ENCODE measurements around the gene GNAO1. TPM values are rescaled to one million over a fixed set of nuclear protein-coding genes. Genes with fewer than 3 reads are reported as not detected.

Gene GNAO1
- total RNA-seq, 1 experiment from 2014 or later = not detected

GRCh38 chr16:56257666-56258342 lies 66.5 kb downstream of the GNAO1 start:
- intact Hi-C loops (cut with micrococcal nuclease; ENCODE audit: unreplicated experiment) = no loop called here
- no peaks in the 10 kb centered on the region for H3K36me3 Mint-ChIP-seq (ENCODE audit: insufficient read depth, unreplicated experiment)
- H3K4me3 Mint-ChIP-seq (ENCODE audit: low read depth, unreplicated experiment) = no peak overlapping the region
- CTCF ChIA-PET = no interaction called here
- H3K4me1 Mint-ChIP-seq (ENCODE audit: low read depth, unreplicated experiment) = no peaks in the 10 kb centered on the region
- no TSS peak for BruUV-seq (replicated peaks)
- no peak for TF ChIP-seq CTCF (IDR thresholded peaks at IDR 0.05; ENCODE audit: unreplicated experiment)
- DNase-seq = no peak
- H3K9me3 Mint-ChIP-seq (ENCODE audit: low read depth, unreplicated experiment) = no peaks in the 10 kb centered on the region
- no peak overlapping the region for H3K27ac Mint-ChIP-seq (ENCODE audit: unreplicated experiment)
- H3K27me3 Mint-ChIP-seq (ENCODE audit: unreplicated experiment) = peaks cover 95% of the 10 kb centered on the region

GRCh38 chr16:56258508-56259424 lies 67.5 kb downstream of the GNAO1 start:
- intact Hi-C loops (cut with micrococcal nuclease; ENCODE audit: unreplicated experiment) = no loop called here
- no TSS peak for BruUV-seq (replicated peaks)
- no peaks in the 10 kb centered on the region for H3K4me1 Mint-ChIP-seq (ENCODE audit: low read depth, unreplicated experiment)
- H3K27ac Mint-ChIP-seq (ENCODE audit: unreplicated experiment) = no peak overlapping the region
- H3K4me3 Mint-ChIP-seq (ENCODE audit: low read depth, unreplicated experiment) = no peak overlapping the region
- CTCF ChIA-PET = no interaction called here
- H3K36me3 Mint-ChIP-seq (ENCODE audit: insufficient read depth, unreplicated experiment) = no peaks in the 10 kb centered on the region
- H3K9me3 Mint-ChIP-seq (ENCODE audit: low read depth, unreplicated experiment) = no peaks in the 10 kb centered on the region
- H3K27me3 Mint-ChIP-seq (ENCODE audit: unreplicated experiment) = peaks cover 95% of the 10 kb centered on the region
- TF ChIP-seq CTCF (IDR thresholded peaks at IDR 0.05; ENCODE audit: unreplicated experiment) = no peak
- no peak for DNase-seq

- H3K27me3 Mint-ChIP-seq (ENCODE audit: unreplicated experiment) = peaks cover 91% of the 10 kb centered on the region
- CTCF ChIA-PET = no interaction called here
- no peak for DNase-seq
- H3K4me3 Mint-ChIP-seq (ENCODE audit: low read depth, unreplicated experiment) = no peak overlapping the region
- H3K4me1 Mint-ChIP-seq (ENCODE audit: low read depth, unreplicated experiment) = no peaks in the 10 kb centered on the region
- no peaks in the 10 kb centered on the region for H3K9me3 Mint-ChIP-seq (ENCODE audit: low read depth, unreplicated experiment)
- no peak overlapping the region for H3K27ac Mint-ChIP-seq (ENCODE audit: unreplicated experiment)
- no TSS peak for BruUV-seq (replicated peaks)
- intact Hi-C loops (cut with micrococcal nuclease; ENCODE audit: unreplicated experiment) = no loop called here
- no peak for TF ChIP-seq CTCF (IDR thresholded peaks at IDR 0.05; ENCODE audit: unreplicated experiment)
- H3K36me3 Mint-ChIP-seq (ENCODE audit: insufficient read depth, unreplicated experiment) = no peaks in the 10 kb centered on the region
Measured at GRCh38 chr16:56259425-56259779, 68.1 kb downstream of the GNAO1 start.

- Mint-ChIP-seq H3K9me3 (ENCODE audit: low read depth, unreplicated experiment) (no peaks in the 10 kb centered on the region), H3K4me1 (ENCODE audit: low read depth, unreplicated experiment) (no peaks in the 10 kb centered on the region), H3K36me3 (ENCODE audit: insufficient read depth, unreplicated experiment) (no peaks in the 10 kb centered on the region), H3K4me3 (ENCODE audit: low read depth, unreplicated experiment) (no peak overlapping the region), H3K27me3 (ENCODE audit: unreplicated experiment) (peaks cover 91% of the 10 kb centered on the region), H3K27ac (ENCODE audit: unreplicated experiment) (no peak overlapping the region)
- DNase-seq = no peak
- CTCF ChIA-PET = no interaction called here
- intact Hi-C loops (cut with micrococcal nuclease; ENCODE audit: unreplicated experiment) = no loop called here
- no TSS peak for BruUV-seq (replicated peaks)
- no peak for TF ChIP-seq CTCF (IDR thresholded peaks at IDR 0.05; ENCODE audit: unreplicated experiment)
Measured at GRCh38 chr16:56260378-56261160, 69.3 kb downstream of the GNAO1 start.
